HG03521 (cell line): ENCODE results near the gene NPIPA1.
"Not testable (repeated sequence)": the region's sequence is repeated elsewhere in the genome, so short reads cannot be mapped to it uniquely, and the experiment has no call there.

Experiments
- ATAC-seq: cut with Tn5 transposase; IDR thresholded peaks from one replicate; pipeline ENCODE4 v1.9.1; 2021; ENCODE audit warnings: mild to moderate bottlenecking, moderate library complexity; ENCODE audit not compliant: unreplicated experiment

NPIPA1 gene

GRCh38 chr16:14937143-14937542, at the start of gene NPIPA1:
NPIPA1 (plus strand) TSS chr16:14937443; CDS start chr16:14937443, 0 bp downstream.
- not testable (repeated sequence) for ATAC-seq

GRCh38 chr16:14892111-14892510, 45.1 kb upstream of the NPIPA1 start:
- not testable (repeated sequence) for ATAC-seq

GRCh38 chr16:14895382-14895781, 41.9 kb upstream of the NPIPA1 start:
- ATAC-seq, result not testable (repeated sequence)

GRCh38 chr16:14896023-14896422, 41.2 kb upstream of the NPIPA1 start:
- not testable (repeated sequence) for ATAC-seq

GRCh38 chr16:14897006-14897664, 40.1 kb upstream of the NPIPA1 start:
- not testable (repeated sequence) for ATAC-seq

- ATAC-seq, result not testable (repeated sequence)
Measured at GRCh38 chr16:14898162-14898561, 39.1 kb upstream of the NPIPA1 start.

GRCh38 chr16:14903191-14903957, 33.9 kb upstream of the NPIPA1 start:
- ATAC-seq, result not testable (repeated sequence)

GRCh38 chr16:14909744-14910143, 27.5 kb upstream of the NPIPA1 start:
- not testable (repeated sequence) for ATAC-seq

- ATAC-seq, result peak; percentile 97
Measured at GRCh38 chr16:14910833-14911629, 26.2 kb upstream of the NPIPA1 start.

- ATAC-seq, result not testable (repeated sequence)
Measured at GRCh38 chr16:14911954-14912353, 25.3 kb upstream of the NPIPA1 start.

GRCh38 chr16:14912588-14912987, 24.7 kb upstream of the NPIPA1 start:
- not testable (repeated sequence) for ATAC-seq

- ATAC-seq, result not testable (repeated sequence)
Measured at GRCh38 chr16:14918504-14918903, 18.7 kb upstream of the NPIPA1 start.

- not testable (repeated sequence) for ATAC-seq
Measured at GRCh38 chr16:14919837-14920600, 17.2 kb upstream of the NPIPA1 start.

GRCh38 chr16:14922285-14922684, 15.0 kb upstream of the NPIPA1 start:
- not testable (repeated sequence) for ATAC-seq

- ATAC-seq, result not testable (repeated sequence)
Measured at GRCh38 chr16:14922968-14923367, 14.3 kb upstream of the NPIPA1 start.

GRCh38 chr16:14923394-14924088, 13.7 kb upstream of the NPIPA1 start:
- ATAC-seq, result not testable (repeated sequence)

GRCh38 chr16:14924359-14924758, 12.9 kb upstream of the NPIPA1 start:
- ATAC-seq, result not testable (repeated sequence)

GRCh38 chr16:14924982-14925381, 12.3 kb upstream of the NPIPA1 start:
- not testable (repeated sequence) for ATAC-seq

GRCh38 chr16:14928064-14928714, 9.1 kb upstream of the NPIPA1 start:
- ATAC-seq, result not testable (repeated sequence)
